ENCODE measurements around the gene UBL3.

The UBL3 gene

DNA sequence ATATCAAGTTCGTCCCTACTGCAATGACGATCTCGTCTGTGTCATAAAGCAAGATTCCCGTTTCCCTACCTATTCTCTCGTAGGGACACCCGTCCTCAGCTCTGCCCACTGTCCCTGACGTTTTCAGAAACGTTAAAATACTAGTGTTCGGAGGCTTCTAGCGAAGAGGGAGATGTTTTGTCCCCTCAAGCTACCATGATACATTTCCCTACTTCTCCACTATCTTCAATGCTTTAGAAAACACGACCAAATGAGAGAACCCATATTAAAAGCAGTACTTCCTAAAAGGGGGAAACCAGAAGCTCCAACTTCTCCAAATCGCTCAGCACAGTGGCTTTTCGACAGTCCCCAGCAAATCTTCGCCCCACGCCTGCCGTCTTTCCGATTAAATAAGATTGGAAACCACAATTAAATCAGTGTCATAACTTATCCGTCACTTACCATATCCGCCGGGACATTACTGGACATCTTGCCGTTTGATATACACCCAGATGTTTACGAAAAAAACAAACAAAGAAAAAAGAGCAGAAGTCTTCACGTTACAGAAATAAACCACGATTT is 1.3 kb downstream of the UBL3 start:
- Histone ChIP-seq H3K9me3 (ENCODE audit: control insufficient read depth, insufficient read depth, low read length) (no peaks in the 10 kb centered on the region), H3K4me1 (ENCODE audit: insufficient read depth, low read length) (peaks cover 4% of the 10 kb centered on the region; the same call in 1 of the 2 replicates), H3K9ac (ENCODE audit: low read depth, low read length) (peak overlapping the region; percentile 89), H3K36me3 (ENCODE audit: insufficient read depth, low read length) (no peaks in the 10 kb centered on the region)

DNA sequence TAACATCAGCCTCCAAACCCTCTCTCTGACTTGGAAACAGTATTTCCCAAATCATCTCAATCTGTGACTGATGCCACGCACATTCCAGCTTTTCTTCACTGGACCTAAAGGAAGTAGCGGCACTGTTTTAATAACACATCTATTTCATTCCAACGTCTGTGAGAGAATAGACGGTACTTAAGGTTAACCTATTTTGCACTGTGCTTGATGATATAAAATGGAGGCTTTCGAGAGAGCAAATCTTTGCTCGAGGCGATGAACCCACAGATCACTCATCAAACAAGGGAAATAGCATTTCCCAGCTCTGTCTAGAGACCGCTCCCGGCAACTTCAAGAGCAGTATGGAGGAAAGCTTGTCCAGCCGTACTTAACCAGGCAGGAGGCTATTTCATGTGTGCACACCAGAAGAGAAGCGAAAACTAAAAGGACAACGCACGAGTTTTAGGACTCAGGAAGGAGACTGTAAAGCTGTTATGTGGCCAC is 2.9 kb downstream of the UBL3 start:
- H3K36me3 ChIP-seq (ENCODE audit: insufficient read depth, low read length): no peaks in the 10 kb centered on the region
- peaks cover 8% of the 10 kb centered on the region for H3K4me1 ChIP-seq (ENCODE audit: insufficient read depth, low read length)
- no peaks in the 10 kb centered on the region for H3K9me3 ChIP-seq (ENCODE audit: control insufficient read depth, insufficient read depth, low read length)
- H3K9ac ChIP-seq (ENCODE audit: low read depth, low read length): peak overlapping the region; percentile 54; the same call in 1 of the 2 replicates

DNA sequence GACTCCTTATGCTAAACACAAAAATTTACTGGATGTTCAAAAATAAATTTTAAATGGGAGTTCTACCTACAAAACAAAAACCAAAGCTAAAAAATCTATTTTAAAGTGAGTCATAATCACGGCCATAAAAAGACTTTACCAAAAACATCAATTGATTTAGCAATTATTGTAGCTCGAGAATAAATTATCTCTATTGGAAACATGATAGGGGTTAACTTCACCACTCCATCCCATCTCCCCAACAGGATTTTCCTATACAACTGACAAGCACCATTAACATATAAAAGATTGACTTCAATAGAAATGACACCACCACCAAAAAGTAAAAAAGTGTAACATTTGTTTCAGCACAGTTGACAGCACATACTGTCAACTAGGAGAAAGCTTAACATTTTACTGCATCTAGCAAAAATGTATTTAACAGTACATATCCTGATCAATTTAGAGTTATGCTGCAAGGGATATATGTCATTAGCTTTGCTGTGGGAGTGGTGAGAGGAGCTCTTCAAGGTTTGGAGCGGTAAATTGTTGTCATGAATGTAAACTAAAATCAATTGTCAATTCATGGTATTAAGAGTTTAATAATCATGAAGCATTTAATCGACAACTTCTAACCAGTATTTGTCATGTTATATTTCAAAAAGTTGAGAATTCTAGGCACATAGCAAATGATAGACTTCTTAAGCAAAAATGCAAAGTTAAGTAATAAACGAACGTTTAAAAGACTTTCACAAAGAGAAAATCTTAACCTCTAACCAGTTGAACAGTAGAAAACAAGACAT is 3.8 kb downstream of the UBL3 start:
- Histone ChIP-seq H3K36me3 (ENCODE audit: insufficient read depth, low read length) (no peaks in the 10 kb centered on the region), H3K9me3 (ENCODE audit: control insufficient read depth, insufficient read depth, low read length) (no peaks in the 10 kb centered on the region), H3K9ac (ENCODE audit: low read depth, low read length) (peak overlapping the region; percentile 54; the same call in 1 of the 2 replicates), H3K4me1 (ENCODE audit: insufficient read depth, low read length) (peaks cover 14% of the 10 kb centered on the region)

DNA sequence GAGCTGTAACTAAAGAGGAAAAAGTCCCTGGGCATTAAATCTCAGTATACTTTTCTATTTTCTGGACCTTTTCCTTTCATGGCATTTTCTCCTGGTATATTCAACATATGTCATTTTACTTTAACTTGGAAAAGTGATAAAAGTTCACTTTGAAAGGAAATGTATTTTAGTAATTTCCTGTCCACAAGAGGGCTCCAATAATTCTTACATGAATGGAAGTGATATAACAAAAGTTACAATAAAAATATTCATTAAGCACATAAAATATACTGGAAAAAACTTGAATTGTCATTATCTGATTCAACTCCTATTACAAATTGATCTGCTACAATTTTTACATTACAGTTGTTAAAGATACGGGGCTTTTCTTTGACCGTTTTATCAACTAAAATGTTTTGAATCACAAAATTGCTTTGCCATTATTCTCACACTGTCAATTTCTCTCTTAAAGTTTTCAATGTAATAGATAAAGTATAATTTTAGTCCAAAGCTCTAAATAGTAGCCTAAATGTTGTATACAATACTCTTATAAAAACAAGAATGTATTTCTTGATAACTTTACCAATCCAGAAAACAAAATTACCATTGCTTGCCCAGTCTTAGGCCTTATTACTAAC is 4.9 kb downstream of the UBL3 start:
- H3K9me3 ChIP-seq (ENCODE audit: control insufficient read depth, insufficient read depth, low read length): no peaks in the 10 kb centered on the region
- no peak overlapping the region for H3K9ac ChIP-seq (ENCODE audit: low read depth, low read length)
- H3K4me1 ChIP-seq (ENCODE audit: insufficient read depth, low read length): peaks cover 17% of the 10 kb centered on the region
- no peaks in the 10 kb centered on the region for H3K36me3 ChIP-seq (ENCODE audit: insufficient read depth, low read length)

DNA sequence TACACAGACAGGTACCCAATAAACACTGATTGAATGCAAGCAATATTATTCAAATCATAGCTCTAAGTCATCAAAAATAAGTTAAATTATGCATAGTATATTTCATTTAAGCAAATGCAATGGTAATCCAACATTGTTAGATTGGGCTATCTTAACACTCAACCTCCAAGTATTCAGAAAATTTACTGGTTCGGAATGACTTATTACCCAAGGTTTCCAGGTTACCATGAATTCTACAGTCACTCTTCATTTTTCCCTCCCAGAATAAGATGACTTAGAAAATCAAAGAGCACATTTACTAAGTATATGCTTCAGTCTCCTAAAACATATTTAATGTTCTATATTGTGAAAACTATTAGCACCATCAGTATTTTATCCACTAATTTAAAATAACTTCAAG is 6.0 kb downstream of the UBL3 start:
- H3K9me3 ChIP-seq (ENCODE audit: control insufficient read depth, insufficient read depth, low read length): no peaks in the 10 kb centered on the region
- no peaks in the 10 kb centered on the region for H3K36me3 ChIP-seq (ENCODE audit: insufficient read depth, low read length)
- H3K4me1 ChIP-seq (ENCODE audit: insufficient read depth, low read length): peaks cover 17% of the 10 kb centered on the region
- no peak overlapping the region for H3K9ac ChIP-seq (ENCODE audit: low read depth, low read length)

DNA sequence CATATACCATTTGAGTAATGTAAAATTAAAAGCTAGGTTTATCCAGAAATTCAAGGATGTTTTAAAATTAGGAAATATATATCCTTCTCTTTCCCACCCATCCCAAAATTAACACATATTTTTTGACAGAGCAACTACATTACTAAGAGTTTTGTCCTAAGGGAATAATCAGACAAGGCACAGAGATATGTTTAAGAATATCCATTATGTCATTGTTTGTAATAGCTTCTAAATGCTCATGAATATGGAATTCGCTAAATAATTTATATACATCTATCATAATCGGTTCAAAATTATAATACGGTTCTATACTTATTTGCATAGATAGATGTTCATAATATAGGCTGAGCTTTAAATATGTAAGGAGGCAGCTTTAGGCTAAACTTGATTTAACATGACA is 9.8 kb downstream of the UBL3 start:
- H3K9me3 ChIP-seq (ENCODE audit: control insufficient read depth, insufficient read depth, low read length): no peaks in the 10 kb centered on the region
- no peaks in the 10 kb centered on the region for H3K36me3 ChIP-seq (ENCODE audit: insufficient read depth, low read length)
- peaks cover 17% of the 10 kb centered on the region for H3K4me1 ChIP-seq (ENCODE audit: insufficient read depth, low read length)
- H3K9ac ChIP-seq (ENCODE audit: low read depth, low read length): no peak overlapping the region

DNA sequence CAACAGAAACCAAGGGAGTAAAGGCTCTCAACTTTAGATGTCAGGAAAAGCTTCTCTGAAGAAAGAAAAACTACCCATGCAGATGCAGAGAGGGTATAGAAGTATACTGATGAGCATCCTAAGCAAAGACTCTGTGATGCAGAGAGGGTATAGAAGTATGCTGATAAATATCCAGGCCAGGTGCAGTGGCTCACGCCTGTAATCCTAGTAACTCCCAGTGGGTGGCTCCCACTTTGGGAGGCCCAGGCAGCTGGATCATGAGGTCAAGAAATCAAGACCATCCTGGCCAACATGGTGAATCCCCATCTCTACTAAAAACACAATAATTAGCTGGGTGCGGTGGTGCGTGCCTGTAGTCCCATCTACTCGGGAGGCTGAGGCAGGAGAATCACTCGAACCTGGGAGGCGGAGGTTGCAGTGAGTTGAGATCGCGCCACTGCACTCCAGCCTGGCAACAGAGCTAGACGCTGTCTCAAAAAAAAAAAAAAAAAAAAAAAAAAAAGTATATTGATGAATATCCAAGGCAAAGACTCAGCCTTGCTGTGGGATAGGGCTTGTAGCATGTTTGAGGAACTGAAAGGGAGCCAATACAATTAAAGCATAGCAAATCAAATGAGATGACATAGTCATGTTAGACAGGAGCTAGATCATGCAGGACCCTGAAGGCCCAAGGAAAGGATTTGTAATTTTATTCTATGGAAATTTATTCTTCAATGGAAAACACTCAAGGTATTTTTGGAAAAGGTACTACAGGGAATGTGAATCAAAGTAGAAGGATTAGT is 14.9 kb downstream of the UBL3 start:
- H3K9ac ChIP-seq (ENCODE audit: low read depth, low read length): no peak overlapping the region
- H3K9me3 ChIP-seq (ENCODE audit: control insufficient read depth, insufficient read depth, low read length): no peaks in the 10 kb centered on the region
- no peaks in the 10 kb centered on the region for H3K36me3 ChIP-seq (ENCODE audit: insufficient read depth, low read length)
- no peaks in the 10 kb centered on the region; the same call in 1 of the 2 replicates for H3K4me1 ChIP-seq (ENCODE audit: insufficient read depth, low read length)

DNA sequence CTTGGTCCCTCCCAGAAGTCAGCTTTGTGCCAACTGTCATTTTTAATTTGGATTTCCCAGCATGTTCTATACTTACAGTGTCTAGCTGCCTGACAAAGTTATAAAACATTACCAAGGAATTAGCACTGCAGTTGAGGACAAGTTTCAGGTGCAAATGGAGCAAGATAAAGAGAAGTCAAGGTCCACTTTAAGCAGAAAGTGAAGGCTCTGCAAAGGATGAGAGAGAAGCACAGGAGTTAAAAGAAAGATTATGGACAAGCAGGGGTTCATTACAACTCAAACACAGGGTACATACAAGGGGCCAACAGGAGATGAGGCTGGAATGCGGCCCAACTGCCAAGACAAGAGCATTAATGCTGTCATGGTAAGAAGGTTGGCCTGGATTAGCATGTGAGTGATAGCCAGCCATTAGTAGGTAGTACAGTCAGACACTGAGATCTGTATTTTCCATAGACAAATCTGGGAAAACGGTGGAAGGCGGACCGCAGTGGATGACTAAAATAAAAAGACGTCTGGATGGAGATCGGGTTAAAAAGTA is 17.6 kb downstream of the UBL3 start:
- Histone ChIP-seq H3K9ac (ENCODE audit: low read depth, low read length) (no peak overlapping the region), H3K36me3 (ENCODE audit: insufficient read depth, low read length) (no peaks in the 10 kb centered on the region), H3K4me1 (ENCODE audit: insufficient read depth, low read length) (no peaks in the 10 kb centered on the region), H3K9me3 (ENCODE audit: control insufficient read depth, insufficient read depth, low read length) (no peaks in the 10 kb centered on the region)

DNA sequence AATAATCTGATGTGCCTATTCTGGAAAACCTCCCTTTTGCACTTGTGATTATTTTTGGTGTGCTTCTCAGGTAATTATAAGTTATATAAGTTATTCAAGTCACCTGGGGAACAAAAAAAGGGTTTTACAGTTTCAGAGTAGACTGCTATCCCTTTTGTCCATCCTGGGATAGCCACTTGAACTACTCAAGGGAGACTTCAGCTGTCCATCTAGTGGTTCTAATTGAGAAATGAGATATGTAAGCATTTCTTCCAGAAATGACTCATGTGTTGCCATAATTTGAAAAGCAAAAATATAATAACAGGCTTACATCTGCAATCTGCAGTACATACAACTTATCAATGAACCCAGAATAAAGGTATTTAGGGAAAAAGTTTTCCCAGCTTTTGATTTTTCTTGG is 20.4 kb downstream of the UBL3 start:
- no peaks in the 10 kb centered on the region for H3K9me3 ChIP-seq (ENCODE audit: control insufficient read depth, insufficient read depth, low read length)
- H3K36me3 ChIP-seq (ENCODE audit: insufficient read depth, low read length): no peaks in the 10 kb centered on the region
- no peak overlapping the region for H3K9ac ChIP-seq (ENCODE audit: low read depth, low read length)
- no peaks in the 10 kb centered on the region for H3K4me1 ChIP-seq (ENCODE audit: insufficient read depth, low read length)

DNA sequence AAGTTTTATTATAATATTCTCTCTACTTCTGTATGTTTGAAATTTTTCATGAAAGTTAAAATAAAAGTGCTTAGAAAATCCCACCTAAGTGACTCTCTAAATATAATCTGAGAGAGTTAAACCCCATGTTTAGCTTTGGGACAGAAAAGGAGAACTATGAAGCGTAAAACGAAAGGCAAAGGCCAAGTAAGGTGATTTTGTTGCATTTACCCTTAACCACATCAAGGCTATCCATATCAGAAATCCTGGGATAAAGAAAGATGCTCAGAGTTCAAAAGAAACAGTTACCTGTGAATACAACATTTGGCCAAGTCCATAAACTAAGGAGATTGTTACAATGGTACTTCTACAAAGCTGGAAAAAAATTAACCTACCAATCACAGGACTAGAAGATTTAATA is 31.3 kb downstream of the UBL3 start:
- Histone ChIP-seq H3K4me1 (ENCODE audit: insufficient read depth, low read length) (peaks cover 18% of the 10 kb centered on the region; the same call in 1 of the 2 replicates), H3K36me3 (ENCODE audit: insufficient read depth, low read length) (no peaks in the 10 kb centered on the region), H3K9me3 (ENCODE audit: control insufficient read depth, insufficient read depth, low read length) (no peaks in the 10 kb centered on the region), H3K9ac (ENCODE audit: low read depth, low read length) (no peak overlapping the region)

DNA sequence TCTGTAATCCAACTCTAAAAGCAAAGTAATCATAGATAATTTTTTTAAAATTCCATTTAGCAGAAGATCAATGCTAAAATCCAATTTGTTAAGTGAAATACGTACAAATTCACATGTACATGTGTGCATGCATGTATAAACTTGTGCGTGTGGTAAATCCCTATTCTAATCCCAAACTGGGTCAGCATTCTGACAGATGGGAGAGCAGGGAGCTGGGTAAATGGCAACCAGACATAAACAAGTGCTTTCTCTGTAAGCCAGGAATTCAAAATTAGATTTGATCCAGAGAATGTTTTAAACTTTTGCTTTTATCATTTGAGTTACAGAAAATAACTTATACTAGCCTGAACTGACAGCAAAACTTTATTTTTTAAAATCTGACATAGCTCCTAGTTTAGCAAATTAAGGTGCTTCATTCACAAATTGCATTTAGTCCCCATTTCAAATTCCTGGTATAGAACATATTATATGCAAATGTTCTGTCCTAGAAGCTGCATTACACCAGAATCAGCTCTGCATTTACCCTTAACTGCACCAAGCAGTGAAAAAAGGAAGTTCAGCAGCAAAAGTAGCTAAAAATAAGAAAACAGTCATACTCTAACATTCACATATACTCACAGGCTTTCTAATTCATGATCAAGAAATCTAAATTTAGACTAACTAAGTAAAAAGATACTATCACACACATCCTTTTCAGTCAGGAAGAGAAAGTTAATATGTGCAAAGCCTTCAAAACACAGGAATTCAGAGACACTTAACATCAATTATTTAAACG is 32.6 kb downstream of the UBL3 start:
- H3K36me3 ChIP-seq (ENCODE audit: insufficient read depth, low read length): no peaks in the 10 kb centered on the region
- H3K4me1 ChIP-seq (ENCODE audit: insufficient read depth, low read length): peaks cover 18% of the 10 kb centered on the region; the same call in 1 of the 2 replicates
- no peak overlapping the region for H3K9ac ChIP-seq (ENCODE audit: low read depth, low read length)
- H3K9me3 ChIP-seq (ENCODE audit: control insufficient read depth, insufficient read depth, low read length): no peaks in the 10 kb centered on the region

DNA sequence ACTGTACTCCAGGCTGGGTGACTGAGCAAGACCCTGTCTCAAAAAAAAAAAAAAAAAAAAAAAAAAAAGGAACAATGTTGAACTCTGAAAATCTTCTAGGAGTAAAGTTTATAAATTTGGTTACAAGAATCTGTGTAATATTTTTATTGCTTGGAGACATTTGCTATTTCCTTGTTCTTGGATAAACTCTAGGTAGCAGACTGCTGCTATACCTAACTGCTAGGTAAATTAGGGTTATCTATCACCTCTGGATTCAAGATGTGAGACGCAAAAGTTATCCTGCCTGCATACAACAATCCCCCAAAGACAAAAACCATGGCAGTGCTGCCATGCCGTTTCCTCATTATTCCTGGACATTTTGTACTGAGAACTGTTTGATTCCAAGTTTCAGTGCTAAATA is 33.7 kb downstream of the UBL3 start:
- Histone ChIP-seq H3K4me1 (ENCODE audit: insufficient read depth, low read length) (peaks cover 18% of the 10 kb centered on the region; the same call in 1 of the 2 replicates), H3K36me3 (ENCODE audit: insufficient read depth, low read length) (no peaks in the 10 kb centered on the region), H3K9me3 (ENCODE audit: control insufficient read depth, insufficient read depth, low read length) (no peaks in the 10 kb centered on the region), H3K9ac (ENCODE audit: low read depth, low read length) (no peak overlapping the region)

DNA sequence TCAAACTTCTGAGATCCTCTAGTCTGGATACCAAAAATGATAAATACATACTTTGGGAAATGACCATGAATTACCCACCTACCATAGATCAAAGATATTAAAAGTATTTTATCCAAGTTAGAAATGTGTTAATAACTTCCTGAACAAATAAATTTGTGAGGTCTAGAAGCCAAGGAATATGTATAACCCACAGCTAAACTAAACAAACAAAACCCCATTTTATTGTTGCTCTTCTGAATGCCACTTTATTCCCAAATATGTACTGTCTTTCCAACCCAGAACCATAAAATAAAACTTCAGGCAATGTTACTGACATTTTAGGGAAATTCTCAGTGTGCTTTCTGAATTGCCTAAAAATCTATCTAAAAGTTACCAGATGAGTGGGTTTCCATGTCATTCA is 35.1 kb downstream of the UBL3 start:
- Histone ChIP-seq H3K36me3 (ENCODE audit: insufficient read depth, low read length) (no peaks in the 10 kb centered on the region), H3K9ac (ENCODE audit: low read depth, low read length) (no peak overlapping the region), H3K9me3 (ENCODE audit: control insufficient read depth, insufficient read depth, low read length) (no peaks in the 10 kb centered on the region), H3K4me1 (ENCODE audit: insufficient read depth, low read length) (peaks cover 18% of the 10 kb centered on the region; the same call in 1 of the 2 replicates)
